HepG2 (cell line): ENCODE data around the gene PAXX. TPM values are rescaled to one million over a fixed set of nuclear protein-coding genes. Genes with fewer than 3 reads are reported as not detected.

Experiments used
- SYNCRIP ChIP-seq: fragments of 200-400 bp; formaldehyde crosslinking; IDR thresholded peaks from 2 replicates; pipeline ENCODE4 v1.6.1; 2018; ENCODE audit warnings: mild to moderate bottlenecking, low read depth, low read length; ENCODE audit not compliant: insufficient read depth
- polyA plus RNA-seq, 8 experiments: library from polyadenylated mRNA; depleted of rRNA in 3 of 8; stranded (reverse) in 7 of 8; unstranded in 1 of 8; fragments of >200 nt; fragmentation: Illumina TruSeq in 4 of 8; extraction: Trizol in 4 of 8; gene quantifications; 2 replicates each; pipeline versions ENCODE4 v1.2.1 to v1.2.3, GENCODE V29; 2011 to 2016; ENCODE audit warnings: low read depth in 4 of 8, missing spikeins in 1 of 8, mixed read lengths in 1 of 8; ENCODE audit not compliant: insufficient read depth in 1 of 8
- total RNA-seq, 5 experiments: library from RNA; depleted of rRNA; stranded (reverse); fragments of >200 nt; fragmentation: Illumina TruSeq; extraction: Trizol; gene quantifications; 2 replicates each; pipeline ENCODE4 v1.2.3, GENCODE V29; 2016; ENCODE audit warnings: low read depth in 1 of 5
- TF ChIP-seq, protein P1 (sequence below): sonication (generic); formaldehyde crosslinking; IDR thresholded peaks from 2 replicates; pipeline ENCODE4 v1.5.1; 2020; ENCODE audit warnings: mild to moderate bottlenecking, missing genetic modification reagents, moderate library complexity
- TF ChIP-seq, protein P2 (sequence below), 2 experiments: sonication (generic) in 1 of 2; formaldehyde crosslinking in 1 of 2; IDR thresholded peaks; 2 replicates each; pipeline versions ENCODE4 v1.4.0 to v1.6.1; 2016 to 2020; ENCODE audit warnings: borderline replicate concordance in 1 of 2, low read depth in 1 of 2, mild to moderate bottlenecking in 1 of 2, missing genetic modification reagents in 1 of 2
- TF ChIP-seq, protein P3 (sequence below): sonication (generic); formaldehyde crosslinking; IDR thresholded peaks from 2 replicates; pipeline ENCODE4 v1.5.0; 2020; ENCODE audit warnings: mild to moderate bottlenecking, missing genetic modification reagents, borderline replicate concordance

Gene PAXX
- total and polyA plus RNA-seq, 2 of the 13 experiments (the other 11 are each of a cell fraction or from before 2014, with no cell fraction given): 14.0 to 31.9 TPM

DNA sequence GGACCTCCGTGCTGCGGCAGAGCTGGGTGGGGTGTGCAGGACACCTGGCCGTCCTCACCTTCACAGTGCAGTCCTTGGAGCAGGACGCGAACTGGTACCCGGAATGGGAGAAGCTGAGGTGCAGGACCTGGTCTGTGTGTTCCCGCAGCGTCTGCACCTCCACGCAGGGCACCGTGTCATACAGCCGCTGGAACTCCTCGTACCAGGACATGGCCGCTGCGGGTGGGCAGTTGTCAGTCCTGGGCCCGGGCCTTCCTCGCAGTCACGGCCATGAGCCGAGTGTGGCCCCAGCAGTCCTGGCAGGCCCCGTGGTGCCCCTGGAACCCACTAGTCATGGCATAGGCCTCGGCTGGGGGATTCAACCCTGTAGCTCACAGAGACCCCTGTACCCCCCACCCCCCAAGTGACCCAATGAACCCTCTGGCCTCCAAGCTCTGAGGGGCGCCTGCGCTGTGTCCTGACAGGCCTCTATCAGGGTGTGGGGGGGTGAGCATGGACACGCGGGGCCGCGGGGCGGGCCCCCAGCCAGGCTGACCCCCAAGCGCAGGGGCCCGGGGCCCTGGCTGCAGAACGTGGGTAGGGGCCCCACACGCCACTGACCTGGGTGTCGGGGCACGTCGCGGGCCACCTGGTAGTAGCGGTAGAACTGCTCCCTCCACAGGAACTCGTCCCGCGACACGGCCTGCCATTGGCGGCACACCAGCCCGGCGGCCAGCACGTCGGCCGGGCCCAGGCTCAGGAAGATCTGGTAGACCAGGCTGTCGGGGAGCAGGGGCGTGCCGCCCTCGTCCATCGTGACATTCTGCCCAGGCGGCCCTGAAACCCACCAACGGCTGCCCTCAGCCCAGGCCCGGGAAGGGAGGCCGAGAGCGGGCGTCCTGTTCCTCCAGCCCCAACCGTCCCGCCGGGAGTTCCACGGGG lies 48.7 kb upstream of the PAXX start (continued):
- TF ChIP-seq, protein P1, sequence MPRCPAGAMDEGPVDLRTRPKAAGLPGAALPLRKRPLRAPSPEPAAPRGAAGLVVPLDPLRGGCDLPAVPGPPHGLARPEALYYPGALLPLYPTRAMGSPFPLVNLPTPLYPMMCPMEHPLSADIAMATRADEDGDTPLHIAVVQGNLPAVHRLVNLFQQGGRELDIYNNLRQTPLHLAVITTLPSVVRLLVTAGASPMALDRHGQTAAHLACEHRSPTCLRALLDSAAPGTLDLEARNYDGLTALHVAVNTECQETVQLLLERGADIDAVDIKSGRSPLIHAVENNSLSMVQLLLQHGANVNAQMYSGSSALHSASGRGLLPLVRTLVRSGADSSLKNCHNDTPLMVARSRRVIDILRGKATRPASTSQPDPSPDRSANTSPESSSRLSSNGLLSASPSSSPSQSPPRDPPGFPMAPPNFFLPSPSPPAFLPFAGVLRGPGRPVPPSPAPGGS (CRISPR knock-in tag): 0 out of 2 replicates have a peak, but pooled peaks have one; percentile 17
- TF ChIP-seq SYNCRIP: no peak
- TF ChIP-seq, protein P2, sequence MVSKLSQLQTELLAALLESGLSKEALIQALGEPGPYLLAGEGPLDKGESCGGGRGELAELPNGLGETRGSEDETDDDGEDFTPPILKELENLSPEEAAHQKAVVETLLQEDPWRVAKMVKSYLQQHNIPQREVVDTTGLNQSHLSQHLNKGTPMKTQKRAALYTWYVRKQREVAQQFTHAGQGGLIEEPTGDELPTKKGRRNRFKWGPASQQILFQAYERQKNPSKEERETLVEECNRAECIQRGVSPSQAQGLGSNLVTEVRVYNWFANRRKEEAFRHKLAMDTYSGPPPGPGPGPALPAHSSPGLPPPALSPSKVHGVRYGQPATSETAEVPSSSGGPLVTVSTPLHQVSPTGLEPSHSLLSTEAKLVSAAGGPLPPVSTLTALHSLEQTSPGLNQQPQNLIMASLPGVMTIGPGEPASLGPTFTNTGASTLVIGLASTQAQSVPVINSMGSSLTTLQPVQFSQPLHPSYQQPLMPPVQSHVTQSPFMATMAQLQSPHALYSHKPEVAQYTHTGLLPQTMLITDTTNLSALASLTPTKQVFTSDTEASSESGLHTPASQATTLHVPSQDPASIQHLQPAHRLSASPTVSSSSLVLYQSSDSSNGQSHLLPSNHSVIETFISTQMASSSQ (IDR thresholded peaks at IDR 0.05; ENCODE audit: low read depth): no peak
- TF ChIP-seq, protein P2 (CRISPR knock-in tag; IDR thresholded peaks at IDR 0.05; ENCODE audit: borderline replicate concordance): no peak
- TF ChIP-seq, protein P3, sequence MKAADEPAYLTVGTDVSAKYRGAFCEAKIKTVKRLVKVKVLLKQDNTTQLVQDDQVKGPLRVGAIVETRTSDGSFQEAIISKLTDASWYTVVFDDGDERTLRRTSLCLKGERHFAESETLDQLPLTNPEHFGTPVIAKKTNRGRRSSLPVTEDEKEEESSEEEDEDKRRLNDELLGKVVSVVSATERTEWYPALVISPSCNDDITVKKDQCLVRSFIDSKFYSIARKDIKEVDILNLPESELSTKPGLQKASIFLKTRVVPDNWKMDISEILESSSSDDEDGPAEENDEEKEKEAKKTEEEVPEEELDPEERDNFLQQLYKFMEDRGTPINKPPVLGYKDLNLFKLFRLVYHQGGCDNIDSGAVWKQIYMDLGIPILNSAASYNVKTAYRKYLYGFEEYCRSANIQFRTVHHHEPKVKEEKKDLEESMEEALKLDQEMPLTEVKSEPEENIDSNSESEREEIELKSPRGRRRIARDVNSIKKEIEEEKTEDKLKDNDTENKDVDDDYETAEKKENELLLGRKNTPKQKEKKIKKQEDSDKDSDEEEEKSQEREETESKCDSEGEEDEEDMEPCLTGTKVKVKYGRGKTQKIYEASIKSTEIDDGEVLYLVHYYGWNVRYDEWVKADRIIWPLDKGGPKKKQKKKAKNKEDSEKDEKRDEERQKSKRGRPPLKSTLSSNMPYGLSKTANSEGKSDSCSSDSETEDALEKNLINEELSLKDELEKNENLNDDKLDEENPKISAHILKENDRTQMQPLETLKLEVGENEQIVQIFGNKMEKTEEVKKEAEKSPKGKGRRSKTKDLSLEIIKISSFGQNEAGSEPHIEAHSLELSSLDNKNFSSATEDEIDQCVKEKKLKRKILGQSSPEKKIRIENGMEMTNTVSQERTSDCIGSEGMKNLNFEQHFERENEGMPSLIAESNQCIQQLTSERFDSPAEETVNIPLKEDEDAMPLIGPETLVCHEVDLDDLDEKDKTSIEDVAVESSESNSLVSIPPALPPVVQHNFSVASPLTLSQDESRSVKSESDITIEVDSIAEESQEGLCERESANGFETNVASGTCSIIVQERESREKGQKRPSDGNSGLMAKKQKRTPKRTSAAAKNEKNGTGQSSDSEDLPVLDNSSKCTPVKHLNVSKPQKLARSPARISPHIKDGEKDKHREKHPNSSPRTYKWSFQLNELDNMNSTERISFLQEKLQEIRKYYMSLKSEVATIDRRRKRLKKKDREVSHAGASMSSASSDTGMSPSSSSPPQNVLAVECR: 0 out of 2 replicates have a peak, but pooled peaks have one; percentile 7
- TF ChIP-seq, all 625 proteins: peak for 66
